ENCODE data around the gene MED13L. TPM values are rescaled to one million over a fixed set of nuclear protein-coding genes. Genes with fewer than 3 reads are reported as not detected.

The MED13L gene
- polyA plus RNA-seq, 1 donor (not counting 4 experiments of a cell fraction or from before 2014, with no cell fraction given): 31.7 TPM

DNA sequence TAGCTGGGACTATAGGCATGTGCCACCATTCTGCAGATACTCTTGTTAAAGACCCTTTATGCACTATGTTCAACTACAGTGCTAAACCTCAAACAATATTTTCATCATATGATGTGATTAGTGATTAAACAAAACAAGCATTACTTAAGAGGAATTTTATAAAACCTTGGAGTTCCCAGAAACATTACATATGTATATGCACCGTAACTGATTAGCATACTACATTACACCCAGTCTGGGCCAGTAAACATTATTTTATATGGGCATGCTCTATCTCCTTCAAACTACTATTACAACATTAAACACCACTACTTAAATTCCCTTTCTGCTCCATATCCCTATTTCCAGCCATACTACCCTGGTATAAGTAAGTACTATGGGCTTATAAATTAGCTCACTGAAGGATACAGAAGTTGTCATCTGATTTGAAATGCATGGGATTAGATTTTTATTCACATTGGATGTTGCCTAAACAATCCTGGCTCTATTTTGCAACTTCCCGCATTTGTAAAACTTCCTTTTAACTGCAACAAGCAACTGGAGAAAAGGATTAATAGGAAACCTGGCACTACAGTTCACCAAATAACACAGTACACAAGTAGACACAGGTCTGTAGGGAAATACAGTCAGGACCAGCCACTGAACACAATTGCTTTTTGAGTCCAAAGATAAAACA, 205.8 kb downstream of the MED13L start:
- H3K27ac ChIP-seq (ENCODE audit: control insufficient read depth, insufficient read depth, low read length): no peak overlapping the region
- no peaks in the 10 kb centered on the region for H3K36me3 ChIP-seq (ENCODE audit: control insufficient read depth in 2 of 2, extremely low read depth in 1 of 2, insufficient read depth in 2 of 2, low read length in 2 of 2)
- peaks cover 6% of the 10 kb centered on the region for H4K20me1 ChIP-seq (ENCODE audit: control insufficient read depth, extremely low read depth, insufficient read depth, low read length)
- FAIRE-seq (peak; percentile 13), DNase-seq (ENCODE audit: low read depth, low spot score) (no peak)
- peaks cover 2% of the 10 kb centered on the region for H3K9me1 ChIP-seq (ENCODE audit: control insufficient read depth, extremely low read depth, insufficient read depth, low read length)
- H3K9ac ChIP-seq (ENCODE audit: control insufficient read depth, extremely low read depth, insufficient read depth, low read length): no peak overlapping the region
- H3K4me1 ChIP-seq (ENCODE audit: control insufficient read depth, extremely low read depth, insufficient read depth, low read length): peaks cover 3% of the 10 kb centered on the region
- no peak overlapping the region for H3K4me2 ChIP-seq (ENCODE audit: control insufficient read depth, extremely low read depth, insufficient read depth, low read depth, low read length)
- peaks cover 49% of the 10 kb centered on the region for H3K79me2 ChIP-seq (ENCODE audit: control insufficient read depth, insufficient read depth, low read length)
- dilution Hi-C loops (cut with MboI; ENCODE audit: extremely low pct_ligation_motif_present, low sequenced_read_pairs): no loop called here
- no peaks in the 10 kb centered on the region for H3K9me3 ChIP-seq (ENCODE audit: control insufficient read depth, low read depth, low read length)
- TF ChIP-seq, protein P1, sequence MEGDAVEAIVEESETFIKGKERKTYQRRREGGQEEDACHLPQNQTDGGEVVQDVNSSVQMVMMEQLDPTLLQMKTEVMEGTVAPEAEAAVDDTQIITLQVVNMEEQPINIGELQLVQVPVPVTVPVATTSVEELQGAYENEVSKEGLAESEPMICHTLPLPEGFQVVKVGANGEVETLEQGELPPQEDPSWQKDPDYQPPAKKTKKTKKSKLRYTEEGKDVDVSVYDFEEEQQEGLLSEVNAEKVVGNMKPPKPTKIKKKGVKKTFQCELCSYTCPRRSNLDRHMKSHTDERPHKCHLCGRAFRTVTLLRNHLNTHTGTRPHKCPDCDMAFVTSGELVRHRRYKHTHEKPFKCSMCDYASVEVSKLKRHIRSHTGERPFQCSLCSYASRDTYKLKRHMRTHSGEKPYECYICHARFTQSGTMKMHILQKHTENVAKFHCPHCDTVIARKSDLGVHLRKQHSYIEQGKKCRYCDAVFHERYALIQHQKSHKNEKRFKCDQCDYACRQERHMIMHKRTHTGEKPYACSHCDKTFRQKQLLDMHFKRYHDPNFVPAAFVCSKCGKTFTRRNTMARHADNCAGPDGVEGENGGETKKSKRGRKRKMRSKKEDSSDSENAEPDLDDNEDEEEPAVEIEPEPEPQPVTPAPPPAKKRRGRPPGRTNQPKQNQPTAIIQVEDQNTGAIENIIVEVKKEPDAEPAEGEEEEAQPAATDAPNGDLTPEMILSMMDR (optimal IDR thresholded peaks at IDR 0.05 in 1 of 3, IDR thresholded peaks at IDR 0.05 in 1 of 3, conservative IDR thresholded peaks at IDR 0.05 in 1 of 3; ENCODE audit: extremely low read depth in 1 of 3, insufficient read depth in 2 of 3, low read length in 3 of 3): no peak
- TF ChIP-seq EZH2 (IDR thresholded peaks at IDR 0.05; ENCODE audit: low read length): no peak
- H3K27me3 ChIP-seq (ENCODE audit: control insufficient read depth, extremely low read depth, insufficient read depth, low read length): no peaks in the 10 kb centered on the region
- H3K4me3 ChIP-seq (ENCODE audit: control insufficient read depth in 2 of 3, extremely low read depth in 1 of 3, insufficient read depth in 2 of 3, low read depth in 1 of 3, low read length in 3 of 3): no peak overlapping the region
- no peak overlapping the region for H2AFZ ChIP-seq (ENCODE audit: control insufficient read depth, low read length)

DNA sequence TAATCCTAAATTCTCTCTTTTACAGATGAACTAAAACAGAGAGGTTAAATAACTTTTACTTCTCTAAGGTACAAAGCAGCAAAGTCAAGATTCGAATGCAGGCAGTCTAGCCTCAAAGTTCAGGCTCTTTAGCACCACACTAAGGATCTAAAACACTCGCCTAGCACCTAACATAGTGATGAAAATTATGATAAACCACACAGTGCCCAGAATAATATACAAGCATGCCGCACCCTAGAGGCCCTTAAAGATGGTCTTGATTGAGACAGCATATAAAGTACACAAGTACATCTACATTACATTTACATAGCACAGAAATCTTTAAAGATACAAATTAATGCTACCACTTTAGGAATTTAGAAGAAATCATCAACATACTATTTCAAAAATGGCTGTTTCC, 207.0 kb downstream of the MED13L start:
- Histone ChIP-seq H3K79me2 (ENCODE audit: control insufficient read depth, insufficient read depth, low read length) (peaks cover 55% of the 10 kb centered on the region), H3K9ac (ENCODE audit: control insufficient read depth, extremely low read depth, insufficient read depth, low read length) (no peak overlapping the region), H2AFZ (ENCODE audit: control insufficient read depth, low read length) (no peak overlapping the region), H3K36me3 (ENCODE audit: control insufficient read depth in 2 of 2, extremely low read depth in 1 of 2, insufficient read depth in 2 of 2, low read length in 2 of 2) (no peaks in the 10 kb centered on the region), H3K4me1 (ENCODE audit: control insufficient read depth, extremely low read depth, insufficient read depth, low read length) (no peaks in the 10 kb centered on the region), H3K9me1 (ENCODE audit: control insufficient read depth, extremely low read depth, insufficient read depth, low read length) (peaks cover 2% of the 10 kb centered on the region), H3K4me2 (ENCODE audit: control insufficient read depth, extremely low read depth, insufficient read depth, low read depth, low read length) (no peak overlapping the region), H3K27me3 (ENCODE audit: control insufficient read depth, extremely low read depth, insufficient read depth, low read length) (no peaks in the 10 kb centered on the region), H4K20me1 (ENCODE audit: control insufficient read depth, extremely low read depth, insufficient read depth, low read length) (peaks cover 7% of the 10 kb centered on the region), H3K4me3 (ENCODE audit: control insufficient read depth in 2 of 3, extremely low read depth in 1 of 3, insufficient read depth in 2 of 3, low read depth in 1 of 3, low read length in 3 of 3) (no peak overlapping the region), H3K9me3 (ENCODE audit: control insufficient read depth, low read depth, low read length) (no peaks in the 10 kb centered on the region), H3K27ac (ENCODE audit: control insufficient read depth, insufficient read depth, low read length) (no peak overlapping the region)
- dilution Hi-C loops (cut with MboI; ENCODE audit: extremely low pct_ligation_motif_present, low sequenced_read_pairs): no loop called here
- no peak for TF ChIP-seq EZH2 (IDR thresholded peaks at IDR 0.05; ENCODE audit: low read length)
- TF ChIP-seq, protein P1 (optimal IDR thresholded peaks at IDR 0.05 in 1 of 3, IDR thresholded peaks at IDR 0.05 in 1 of 3, conservative IDR thresholded peaks at IDR 0.05 in 1 of 3; ENCODE audit: extremely low read depth in 1 of 3, insufficient read depth in 2 of 3, low read length in 3 of 3): no peak
- FAIRE-seq (no peak), DNase-seq (ENCODE audit: low read depth, low spot score) (no peak)

All from keratinocyte (primary cell).